C4-2B (cell line): Measurements from ENCODE around the gene MICAL3.

Experiments used
- CTCF ChIP-seq: fragments of 450-650 bp; conservative IDR thresholded peaks from 2 replicates; pipeline ENCODE4 v1.5.1; 2017; ENCODE audit warnings: mild to moderate bottlenecking
- ZFX ChIP-seq: fragments of 450-650 bp; IDR thresholded peaks from 2 replicates; pipeline ENCODE4 v1.6.1; 2017

DNA sequence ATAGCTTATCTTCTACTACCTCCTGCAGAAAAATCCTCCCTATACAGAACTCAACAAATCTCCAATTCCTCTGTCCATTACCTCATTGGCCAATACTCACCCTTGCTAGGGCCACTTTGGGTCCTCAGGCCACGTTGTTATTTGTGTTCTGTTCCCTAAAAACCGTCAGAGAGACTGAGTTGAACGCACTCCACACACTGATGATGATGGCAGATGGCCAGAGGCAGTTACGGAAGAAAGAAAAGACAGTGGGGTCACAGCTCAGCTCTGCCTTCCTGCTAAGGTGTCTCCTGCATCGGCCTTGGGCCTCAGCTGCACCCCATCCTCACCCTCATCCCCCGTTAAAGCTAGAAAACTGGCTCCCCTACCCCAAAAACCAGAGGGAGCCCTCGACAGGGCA is 66.2 kb downstream of the MICAL3 start:
- TF ChIP-seq CTCF: no peak
- TF ChIP-seq ZFX: no peak
